Measurements from ENCODE around the gene KLHL35.
"Not testable (repeated sequence)": the region's sequence is repeated elsewhere in the genome, so short reads cannot be mapped to it uniquely, and the experiment has no call there.

Gene KLHL35

GRCh38 chr11:75387736-75388294, 45.2 kb downstream of the KLHL35 start:
- DNase-seq: no peak

GRCh38 chr11:75386942-75387630, 45.9 kb downstream of the KLHL35 start:
- DNase-seq: no peak

DNA sequence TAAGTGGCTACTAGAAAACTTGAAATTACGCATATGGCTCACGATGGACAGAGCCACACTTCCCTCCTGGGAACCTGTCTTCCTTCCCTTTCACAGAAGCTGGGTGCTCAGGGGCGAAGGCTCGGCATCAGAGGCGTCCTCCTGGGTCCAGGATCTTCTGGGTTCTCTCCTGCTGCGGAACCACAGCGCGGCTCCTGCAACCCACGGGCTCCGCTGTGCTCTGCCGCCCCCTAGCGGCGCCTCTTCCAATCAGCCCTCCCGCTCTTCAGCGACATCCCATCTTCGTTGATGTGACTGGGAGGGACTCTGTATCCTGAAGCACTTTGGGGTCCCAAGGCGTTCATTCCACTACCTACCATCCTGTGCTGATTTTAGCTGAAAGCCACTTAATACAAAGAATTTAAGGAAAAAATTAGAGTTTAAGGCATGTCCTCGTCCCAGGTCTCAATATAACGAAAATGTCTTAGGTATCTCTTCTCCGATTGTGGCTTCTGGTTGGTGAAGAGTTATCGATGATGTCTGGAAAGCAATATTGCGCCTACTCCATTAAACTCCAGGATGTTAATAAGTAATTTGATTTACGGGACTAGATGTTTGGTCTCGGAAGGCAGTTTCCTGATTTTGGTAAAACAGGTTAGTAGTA, 48.4 kb downstream of the KLHL35 start:
- peak; percentile 79 for DNase-seq

DNA sequence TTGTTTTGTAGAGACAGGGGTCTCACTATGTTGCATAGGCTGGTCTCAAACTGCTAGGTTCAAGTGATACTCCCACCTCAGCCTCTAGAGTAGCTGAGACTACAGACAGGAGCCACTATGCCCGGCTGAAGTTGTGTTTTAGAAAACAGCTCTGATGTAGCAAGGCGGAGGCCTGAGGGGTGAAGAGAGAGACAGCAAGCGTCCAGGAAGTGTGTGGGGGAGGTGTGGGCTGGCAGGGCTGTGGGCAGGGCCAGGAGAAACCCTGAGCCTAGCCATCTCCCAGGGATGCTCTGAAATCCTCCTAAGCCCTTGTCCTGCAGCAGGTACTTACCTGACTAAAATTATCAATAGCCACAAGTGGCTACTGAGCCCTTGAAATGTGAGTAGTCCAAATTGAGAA, 49.8 kb downstream of the KLHL35 start:
- no peak for DNase-seq

DNA sequence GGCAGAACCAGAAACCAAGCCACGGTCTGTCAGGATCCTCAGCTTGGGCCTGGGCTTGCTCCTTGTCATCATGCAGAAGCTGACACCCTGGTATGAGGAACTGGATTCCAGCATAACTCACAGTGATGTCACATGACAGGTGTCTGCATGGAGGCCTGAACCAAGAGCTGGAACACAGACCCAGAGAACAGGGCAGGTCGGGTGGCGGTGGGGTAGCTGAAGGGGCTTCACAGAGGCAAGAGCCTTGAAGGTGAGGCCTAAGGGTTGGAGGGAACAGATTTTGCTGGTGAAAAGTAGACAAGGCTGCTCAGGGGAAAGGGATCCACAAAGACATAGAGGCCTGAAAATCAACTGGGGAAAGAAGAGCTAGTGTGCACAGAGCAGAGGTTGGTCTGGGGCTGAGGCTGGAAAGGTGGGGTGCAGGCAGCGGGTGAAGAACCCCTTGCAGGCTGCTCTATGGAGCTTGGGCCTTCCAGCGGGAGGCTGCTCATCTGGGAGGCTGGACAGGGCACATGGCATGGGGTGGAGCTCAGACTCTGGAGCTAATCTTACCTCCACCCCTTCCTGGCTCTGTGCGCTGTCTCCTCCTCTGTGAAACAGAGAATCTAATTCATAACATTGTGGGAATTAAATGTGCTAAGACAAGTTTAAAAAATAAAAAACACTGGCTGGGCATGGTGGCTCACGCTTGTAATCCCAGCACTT, 52.1 kb downstream of the KLHL35 start:
- no peak for DNase-seq

GRCh38 chr11:75380245-75380644, 52.8 kb downstream of the KLHL35 start:
- no peak for DNase-seq

DNA sequence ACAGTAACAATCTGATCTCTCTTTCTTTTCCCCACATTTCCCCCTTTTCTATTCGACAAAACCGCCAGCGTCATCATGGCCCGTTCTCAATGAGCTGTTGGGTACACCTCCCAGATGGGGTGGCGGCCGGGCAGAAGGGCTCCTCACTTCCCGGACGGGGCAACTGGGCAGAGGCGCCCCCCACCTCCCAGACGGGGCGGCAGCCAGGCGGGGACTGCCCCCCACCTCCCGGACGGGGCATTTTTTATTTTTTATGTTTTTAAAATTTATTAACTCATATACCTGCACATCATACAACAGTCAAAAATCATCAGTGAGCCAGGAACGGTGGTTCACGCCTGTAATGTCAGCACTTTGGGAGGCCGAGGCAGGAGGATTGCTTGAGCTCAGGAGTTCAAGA, 54.2 kb downstream of the KLHL35 start:
- not testable (repeated sequence) for DNase-seq

DNA sequence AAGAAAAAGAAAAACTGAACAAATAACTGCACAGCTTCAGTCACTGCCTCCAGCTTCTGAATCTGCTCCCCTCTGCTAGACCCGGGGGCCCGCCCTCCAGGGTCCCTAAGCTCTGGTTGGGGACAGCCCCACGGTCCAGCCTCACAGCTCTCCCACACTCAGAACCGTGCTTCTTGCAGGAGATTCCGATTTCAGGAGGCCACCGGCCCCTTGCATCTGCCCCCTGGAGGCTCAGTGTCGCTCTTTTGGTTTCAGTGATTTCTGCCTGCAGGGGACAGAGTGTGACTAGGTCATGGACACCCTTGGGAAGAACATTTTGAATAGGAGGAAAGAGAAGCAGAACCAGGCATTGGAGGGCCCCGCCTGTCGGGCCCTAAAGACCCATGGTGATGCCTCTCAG, 56.8 kb downstream of the KLHL35 start:
- no peak for DNase-seq

DNA sequence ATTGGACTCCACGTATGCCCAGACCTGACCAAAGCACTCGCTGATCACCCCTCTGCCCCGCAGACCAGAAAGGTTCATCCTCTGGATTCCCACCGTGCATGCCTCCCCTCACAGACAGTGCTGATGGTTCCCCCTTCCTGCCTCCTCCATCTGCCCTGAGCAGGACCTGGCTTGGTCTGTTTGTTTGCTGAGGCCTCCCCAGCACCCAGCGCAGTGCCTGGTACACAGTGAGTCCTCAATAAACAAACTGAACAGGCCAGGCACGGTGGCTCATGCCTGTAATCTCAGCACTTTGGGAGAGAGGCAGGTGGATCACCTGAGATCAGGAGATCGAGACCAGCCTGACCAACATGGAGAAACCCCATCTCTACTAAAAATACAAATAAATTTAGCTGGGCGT, 57.4 kb downstream of the KLHL35 start:
- no peak for DNase-seq

DNA sequence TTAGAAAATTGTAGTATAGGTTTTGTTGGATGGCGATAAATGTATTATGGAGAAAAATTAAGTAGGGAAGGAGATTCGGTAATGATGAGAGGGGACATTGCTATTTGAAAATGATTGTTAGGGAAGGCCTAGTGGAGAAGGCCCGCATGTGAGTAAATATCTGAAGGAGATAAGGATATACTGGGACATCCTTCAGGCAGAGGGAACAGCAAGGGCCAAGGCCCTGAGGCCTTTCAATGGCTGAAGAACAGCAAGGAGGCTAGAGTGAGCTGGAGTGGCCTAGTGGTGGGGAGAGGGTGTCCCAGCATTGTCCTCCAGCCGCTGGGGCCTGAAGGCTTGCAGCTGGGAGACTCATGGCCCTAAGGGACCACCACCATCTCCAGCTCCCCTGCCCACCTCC, 58.4 kb downstream of the KLHL35 start:
- DNase-seq: no peak

- no peak for DNase-seq
Observed at GRCh38 chr11:75373201-75373600, 59.8 kb downstream of the KLHL35 start.
